T-helper 9 cell (primary cell): ENCODE results near the gene MAP2K1.

Source experiments
- DNase-seq: peaks from one replicate; pipeline ENCODE4 v3.0.0-alpha.2; 2020

The MAP2K1 gene

DNA sequence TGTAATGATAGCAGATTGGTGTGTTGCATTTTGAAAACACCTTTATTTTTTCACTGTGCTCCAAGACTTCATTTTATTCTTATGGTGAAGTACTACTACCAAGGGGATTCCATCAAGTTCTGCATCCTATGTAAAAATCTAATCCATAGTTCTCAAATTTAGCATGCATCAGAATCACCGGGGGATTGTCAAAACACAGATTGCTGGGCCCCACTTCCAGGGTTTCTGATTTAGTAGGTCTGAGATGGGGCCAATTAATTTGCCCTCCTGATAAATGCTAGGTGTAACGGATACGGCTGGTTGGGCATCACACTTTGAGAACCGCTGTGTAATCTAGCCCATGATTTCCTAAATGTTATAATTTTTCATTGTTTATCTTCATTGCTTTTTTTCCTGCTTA, 119.1 kb downstream of the MAP2K1 start:
- no peak for DNase-seq

DNA sequence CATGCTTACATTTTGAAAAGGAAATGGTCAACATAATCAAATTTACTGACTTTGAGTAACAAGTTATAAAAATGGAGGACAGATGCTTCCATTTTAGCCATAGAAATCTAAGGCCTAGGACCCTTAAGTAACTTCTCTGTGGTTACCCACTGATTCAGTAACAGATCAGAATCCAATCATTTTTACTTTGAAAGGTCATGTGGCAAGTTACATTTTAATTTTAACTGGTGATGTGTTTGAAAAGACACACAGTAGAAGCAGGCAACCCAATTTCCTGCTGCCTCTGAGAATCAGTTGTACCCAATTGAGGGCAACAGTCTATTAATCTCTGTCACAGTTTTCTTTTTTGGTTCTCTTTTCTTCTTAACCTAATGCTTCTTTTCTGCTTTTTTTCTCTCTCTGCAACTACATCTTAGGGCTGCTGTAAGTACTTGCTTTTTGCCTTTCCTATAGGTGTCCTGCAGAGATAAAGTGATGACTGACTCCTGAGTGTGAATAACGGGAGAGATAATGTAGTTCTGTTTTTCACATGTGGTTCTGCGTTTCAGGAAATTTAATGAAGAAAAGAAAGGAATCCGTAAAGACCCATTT, 121.7 kb downstream of the MAP2K1 start:
- no peak for DNase-seq

DNA sequence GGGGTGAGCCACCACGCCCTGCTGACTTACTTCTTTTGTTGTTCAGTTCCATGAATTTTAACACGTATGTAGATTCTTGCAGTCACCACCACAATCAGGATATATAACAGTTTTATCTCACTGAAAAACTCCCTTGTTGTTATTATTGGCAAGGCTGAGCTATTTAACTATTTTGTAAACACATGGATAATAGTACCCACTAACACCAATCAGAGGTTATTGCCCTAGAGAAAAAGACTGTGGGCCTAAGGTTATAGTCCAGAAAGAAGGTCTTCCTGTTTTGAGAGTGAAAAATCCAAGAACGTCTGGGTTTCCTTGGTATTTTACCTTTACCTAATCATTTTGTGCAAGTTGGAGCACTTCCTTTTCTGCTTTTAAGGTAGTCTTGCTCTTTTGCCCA, 127.9 kb downstream of the MAP2K1 start:
- no peak for DNase-seq

DNA sequence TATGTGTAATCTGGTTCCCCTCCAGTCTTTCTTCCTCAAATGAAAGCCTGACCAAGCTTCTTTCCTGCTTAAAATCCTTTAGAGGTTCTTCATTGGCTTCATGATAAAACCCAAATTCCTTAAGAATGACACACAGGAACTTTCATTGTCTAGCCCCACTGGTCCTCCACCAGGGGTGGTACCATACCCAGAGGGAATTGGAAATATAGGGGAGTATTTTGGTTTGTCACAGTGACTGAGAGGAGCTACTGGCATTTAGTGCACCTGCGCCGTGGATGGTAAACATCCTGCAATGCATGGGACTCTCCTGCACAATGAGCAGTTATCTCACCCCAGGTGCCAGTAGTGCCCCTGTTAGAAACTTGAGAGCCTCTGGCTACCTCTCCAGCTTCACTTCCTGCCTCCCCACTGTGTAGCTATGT, 129.2 kb downstream of the MAP2K1 start:
- no peak for DNase-seq

DNA sequence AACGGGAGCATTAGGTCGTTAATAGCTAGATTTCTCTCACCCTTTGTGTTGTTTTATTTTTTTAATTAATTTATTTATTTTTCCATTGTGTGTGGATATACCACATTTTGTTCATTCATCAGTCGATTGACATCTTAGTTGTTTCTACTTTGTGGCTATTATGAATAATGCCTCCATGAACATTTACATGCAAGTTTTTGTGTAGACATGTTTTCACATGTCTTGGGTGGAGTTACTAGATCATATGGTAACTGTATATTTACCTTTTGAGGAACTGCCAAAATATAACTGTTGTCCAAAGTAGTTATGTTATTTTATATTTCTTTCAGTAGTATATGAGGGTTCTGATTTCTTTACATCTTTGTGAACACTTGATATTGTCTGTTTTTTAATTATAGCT, 137.2 kb downstream of the MAP2K1 start:
- DNase-seq = no peak

DNA sequence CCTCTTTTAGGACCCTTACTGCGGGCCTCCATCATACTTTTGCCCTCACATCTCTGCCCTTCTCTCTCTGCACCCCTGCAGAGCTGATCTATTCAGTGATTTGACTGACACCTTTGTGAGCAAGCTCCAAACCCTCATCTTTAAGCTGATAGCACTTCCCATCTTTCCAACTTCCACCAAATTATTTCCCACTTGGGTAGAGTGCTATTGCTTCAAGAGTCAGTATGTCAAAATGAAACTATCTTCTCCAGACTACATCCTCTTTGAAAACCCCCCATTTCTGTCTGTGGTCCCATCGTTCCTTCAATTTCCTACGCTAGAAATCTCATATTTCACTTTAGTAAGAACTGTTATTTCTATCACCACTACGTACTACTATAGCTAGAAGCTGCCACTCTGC, 138.1 kb downstream of the MAP2K1 start:
- DNase-seq = no peak

DNA sequence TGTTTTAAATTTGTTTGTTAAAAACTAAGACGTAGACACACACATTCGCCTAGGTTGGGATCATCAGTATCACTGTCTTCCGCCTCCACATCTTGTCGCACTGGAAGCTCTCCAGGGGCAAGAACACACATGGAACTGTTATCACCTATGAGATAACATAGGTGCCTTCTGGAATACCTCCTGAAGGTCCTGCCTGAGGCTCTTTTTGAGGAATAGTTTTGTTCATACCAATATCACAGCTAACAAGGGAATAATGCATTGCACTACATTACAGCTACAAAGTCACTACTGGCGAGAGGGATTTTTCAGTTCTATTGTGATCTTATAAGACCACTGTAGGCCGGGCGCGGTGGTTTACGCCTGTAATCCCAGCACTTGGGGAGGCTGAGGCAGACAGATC, 148.3 kb downstream of the MAP2K1 start:
- DNase-seq = no peak
